HG03439 (cell line): ENCODE results near the gene GTF2IRD1.
"Not testable (repeated sequence)": the region's sequence is repeated elsewhere in the genome, so short reads cannot be mapped to it uniquely, and the experiment has no call there.

Experiments used
- ATAC-seq: cut with Tn5 transposase; IDR thresholded peaks from one replicate; pipeline ENCODE4 v1.9.1; 2021; ENCODE audit warnings: mild to moderate bottlenecking, moderate library complexity; ENCODE audit not compliant: unreplicated experiment

GTF2IRD1 gene

DNA sequence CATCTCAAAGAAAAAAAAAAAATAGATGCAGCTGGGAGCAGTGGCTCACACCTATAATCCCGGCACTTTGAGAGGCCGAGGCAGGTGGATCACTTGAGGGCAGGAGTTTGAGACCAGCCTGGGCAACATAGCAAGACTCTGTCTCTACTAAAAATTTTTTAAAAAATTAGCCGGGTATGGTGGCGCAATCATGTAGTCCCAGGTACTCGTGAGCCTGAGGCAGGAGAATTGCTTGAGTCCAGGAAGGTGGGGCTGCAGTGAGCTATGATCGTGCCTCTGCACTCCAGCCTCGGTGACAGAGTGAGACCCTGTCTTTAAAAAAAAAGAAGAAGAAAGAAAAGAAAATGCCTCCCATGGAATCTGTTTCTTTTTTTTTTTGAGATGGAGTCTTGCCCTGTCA, 31.9 kb downstream of the GTF2IRD1 start:
- ATAC-seq: no peak

DNA sequence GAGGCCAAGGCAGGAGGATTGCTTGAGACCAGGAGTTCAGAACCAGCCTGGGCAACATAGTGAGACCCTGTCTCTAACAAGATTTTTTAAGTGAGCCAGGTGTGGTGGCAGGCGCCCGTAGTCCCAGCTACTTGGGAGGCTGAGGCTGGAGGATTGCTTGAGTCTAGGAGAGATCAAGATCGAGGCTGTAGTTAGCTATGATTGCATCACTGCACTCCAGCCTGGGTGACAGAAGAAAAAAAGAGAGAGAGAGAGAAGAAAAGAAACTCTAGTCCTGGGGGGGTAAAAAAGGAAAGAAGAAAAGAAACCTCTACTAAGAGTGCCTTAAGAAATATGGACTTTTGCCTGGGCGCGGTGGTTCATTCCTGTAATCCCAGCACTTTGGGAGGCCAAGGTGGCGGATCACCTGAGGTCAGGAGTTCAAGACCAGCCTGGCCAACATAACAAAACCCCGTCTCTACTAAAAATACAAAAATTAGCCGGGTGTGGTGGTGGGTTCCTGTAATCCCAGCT, 34.9 kb downstream of the GTF2IRD1 start:
- ATAC-seq: not testable (repeated sequence)

DNA sequence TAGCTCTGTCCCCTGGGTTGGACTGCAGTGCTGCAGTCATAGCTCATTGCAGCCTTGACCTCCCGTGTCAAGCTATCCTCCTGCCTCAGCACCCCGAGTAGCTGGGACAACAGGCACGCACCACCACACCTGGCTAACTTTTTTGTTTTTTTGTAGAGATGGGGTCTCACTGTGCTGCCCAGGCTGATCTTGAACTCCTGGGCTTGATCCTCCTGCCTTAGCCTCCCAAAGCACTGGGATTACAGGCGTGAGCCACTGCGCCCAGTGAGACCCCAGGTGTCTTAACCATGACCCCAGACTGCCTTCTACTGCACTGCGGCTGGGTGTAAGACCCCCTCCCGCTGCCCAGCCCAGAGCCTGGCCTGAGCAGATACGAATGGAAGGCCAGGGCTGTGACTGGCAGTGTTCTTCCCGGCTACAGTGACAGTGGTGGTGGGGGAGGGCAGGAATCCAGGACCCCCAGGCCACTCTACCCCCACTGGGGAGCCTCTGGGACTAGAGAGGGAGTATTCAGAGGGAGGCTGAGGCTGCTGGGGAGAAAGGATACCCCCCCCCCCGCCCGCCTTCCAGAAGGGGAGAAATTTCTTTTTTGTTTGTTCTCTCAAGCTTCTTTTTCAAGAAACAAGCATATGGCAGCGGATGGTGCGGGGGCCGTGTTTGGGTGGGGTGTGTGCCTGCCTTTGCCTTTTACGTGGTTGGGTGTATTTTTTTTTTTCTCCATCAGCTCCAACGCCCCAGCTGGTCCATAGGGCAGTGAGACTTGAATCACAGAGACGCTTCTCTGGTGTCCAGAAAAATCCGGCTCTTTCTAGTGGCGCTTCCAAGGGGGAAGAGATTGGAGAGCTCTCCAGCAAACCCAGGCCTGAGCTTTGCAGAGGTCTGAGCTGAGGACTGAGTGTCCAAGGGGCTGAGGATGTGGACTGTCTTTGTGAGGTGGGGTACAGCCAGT, 36.6 kb downstream of the GTF2IRD1 start:
- no peak for ATAC-seq

DNA sequence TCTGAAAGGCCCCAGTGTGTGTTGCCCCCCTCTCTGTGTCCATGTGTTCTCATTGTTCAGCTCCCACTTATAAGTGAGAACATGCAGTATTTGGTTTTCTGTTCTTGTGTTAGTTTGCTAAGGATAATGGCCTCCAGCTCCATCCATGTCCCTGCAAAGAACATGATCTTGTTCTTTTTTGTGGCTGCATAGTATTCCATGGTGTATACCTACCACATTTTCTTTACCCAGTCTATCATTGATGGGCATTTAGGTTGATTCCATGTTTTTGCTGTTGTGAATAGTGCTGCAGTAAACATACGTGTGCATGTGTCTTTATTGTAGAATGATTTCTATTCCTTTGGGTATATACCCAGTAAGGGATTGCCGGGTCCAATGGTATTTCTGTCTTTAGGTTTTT, 37.8 kb downstream of the GTF2IRD1 start:
- ATAC-seq: not testable (repeated sequence)

DNA sequence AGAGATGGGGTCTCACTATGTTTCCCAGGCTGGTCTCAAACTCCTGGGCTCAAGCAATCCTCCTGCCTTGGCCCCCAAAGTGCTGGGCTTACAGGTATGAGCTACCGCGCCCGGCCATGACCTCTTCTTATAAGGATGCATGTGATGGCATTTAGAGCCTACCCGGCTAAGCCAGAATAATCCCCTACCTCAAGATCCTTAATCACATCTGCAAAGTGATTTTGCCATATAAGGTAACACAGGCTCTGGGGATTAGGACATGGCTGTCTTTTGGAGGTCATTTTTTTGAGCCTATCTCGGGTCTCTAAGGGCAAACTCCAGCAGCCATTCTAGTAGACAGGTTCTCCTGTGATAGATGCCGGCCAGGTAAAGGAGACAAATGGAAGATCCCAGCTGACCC, 39.6 kb downstream of the GTF2IRD1 start:
- ATAC-seq: no peak

DNA sequence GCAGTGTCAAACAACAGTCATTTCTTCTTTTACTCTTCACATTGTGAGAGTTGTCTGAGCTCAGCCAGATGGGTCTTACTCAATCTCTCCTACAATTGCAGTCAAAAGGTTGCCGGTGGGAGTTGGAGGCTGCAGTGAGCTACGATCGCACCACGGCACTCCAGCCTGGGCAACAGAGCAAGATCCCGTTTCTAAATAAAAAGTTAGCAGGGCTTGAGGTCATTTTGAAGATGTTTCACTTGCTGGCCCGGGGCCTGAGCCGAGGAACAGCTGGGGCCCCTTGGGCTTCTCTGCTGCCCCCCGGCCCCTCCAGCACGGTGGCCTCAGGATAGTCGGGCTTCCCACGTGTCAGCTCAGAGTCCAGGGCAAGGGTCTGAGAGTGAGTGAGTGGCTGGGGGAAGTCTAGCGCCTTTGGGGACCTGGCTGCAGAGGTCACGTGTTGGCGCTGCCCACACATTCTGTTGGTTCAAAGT, 40.4 kb downstream of the GTF2IRD1 start:
- ATAC-seq: no peak

DNA sequence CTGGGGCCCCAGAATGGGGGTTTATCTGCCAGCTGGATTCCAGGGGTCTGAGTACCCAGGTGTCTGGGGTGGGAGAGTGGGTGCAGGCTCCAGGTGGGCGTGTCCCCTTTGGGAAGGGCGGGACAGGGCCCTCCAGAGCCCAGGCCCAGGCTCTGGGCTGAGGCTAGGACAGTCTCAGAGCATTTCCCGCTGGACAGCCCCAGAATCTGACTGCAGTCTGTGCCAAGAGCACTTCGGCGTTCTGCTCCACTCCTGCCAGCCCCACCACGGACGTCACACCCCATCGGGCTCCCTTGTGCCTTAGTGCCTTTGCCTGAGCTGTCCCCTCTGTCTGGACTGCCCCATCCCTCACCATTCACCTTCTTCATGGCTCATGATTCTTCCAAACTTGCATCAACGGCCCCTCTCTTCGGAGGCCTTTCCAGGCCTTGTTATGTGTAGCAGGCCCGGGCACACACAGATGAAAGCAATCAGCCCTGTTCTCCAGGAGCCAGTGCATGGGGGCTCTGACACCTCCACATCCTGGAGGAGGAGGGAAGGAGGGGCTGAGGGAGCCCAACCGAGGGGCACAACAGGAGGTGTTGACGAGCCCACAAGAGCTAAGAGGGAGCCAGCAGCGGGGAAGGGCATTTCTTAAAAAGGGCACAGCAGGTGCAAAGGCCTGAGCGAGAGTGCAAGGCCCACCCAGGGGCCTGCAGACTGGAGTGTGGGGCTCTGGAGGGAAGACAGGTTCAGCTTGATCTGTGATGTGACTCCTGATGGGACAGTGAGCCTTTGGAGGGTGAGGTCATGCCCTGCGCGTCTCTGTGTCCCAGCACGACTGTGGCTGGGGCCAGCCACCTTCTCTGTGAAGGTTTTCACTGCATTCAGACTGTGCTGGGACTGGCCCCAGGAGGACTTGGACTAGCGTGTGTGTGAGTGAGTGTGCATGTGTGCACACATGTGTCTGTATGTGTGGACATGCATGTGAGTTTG, 41.7 kb downstream of the GTF2IRD1 start:
- no peak for ATAC-seq

DNA sequence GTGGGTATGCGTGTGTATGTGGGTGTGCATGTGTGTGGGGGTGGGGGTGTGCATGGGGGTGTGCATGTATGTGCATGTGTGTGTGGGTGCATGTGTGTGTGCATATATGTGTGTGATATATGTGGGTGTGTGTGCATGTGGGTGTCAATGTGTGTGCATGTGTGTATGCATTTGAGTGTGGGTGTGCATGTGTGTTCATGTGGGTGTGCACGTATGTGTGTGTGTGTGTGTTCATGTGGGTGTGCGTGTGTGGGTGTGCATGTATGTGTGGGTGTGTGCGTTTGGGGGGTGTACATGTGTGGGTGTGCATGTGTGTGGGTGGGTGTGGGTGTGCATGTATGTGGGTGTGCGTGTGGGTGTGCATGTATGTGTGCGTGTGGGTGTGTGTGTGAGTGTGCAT, 42.6 kb downstream of the GTF2IRD1 start:
- no peak for ATAC-seq

DNA sequence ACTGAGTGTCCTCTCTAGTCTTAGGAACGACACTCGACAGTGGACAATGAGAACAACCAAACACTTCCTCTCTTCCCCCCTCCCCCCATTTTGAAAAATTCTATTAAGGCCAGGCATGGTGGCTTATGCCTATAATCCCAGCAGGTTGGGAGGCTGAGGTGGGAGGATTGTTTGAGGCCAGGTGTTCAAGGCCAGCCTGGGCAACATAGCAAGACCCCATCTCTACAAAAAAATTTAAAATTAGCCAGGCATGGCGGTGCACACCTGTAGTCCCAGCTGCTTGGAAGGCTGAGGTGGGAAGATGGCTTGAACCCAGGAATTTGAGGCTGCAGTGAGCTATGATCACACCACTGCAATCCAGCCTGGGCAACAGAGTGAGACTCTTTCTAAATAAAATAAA, 43.1 kb downstream of the GTF2IRD1 start:
- ATAC-seq: not testable (repeated sequence)

DNA sequence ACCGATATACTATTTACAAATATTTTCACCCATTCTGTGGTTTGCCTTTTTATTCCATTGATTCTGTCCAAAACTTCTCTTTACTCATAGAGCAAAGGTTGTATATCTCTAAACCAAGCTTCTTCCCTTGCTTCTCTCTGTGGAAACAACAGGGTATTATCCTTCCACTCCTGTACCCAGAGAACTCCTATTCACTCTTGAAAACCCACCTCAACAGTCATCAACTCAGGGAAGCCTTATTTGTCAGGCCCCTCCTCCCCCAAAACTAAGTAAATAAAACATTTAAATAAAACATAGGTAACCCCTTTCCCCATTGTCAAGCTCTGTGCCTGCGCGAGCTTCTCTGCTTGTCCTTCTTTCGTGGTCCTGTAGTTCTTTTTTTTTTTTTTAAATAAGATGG, 44.6 kb downstream of the GTF2IRD1 start:
- ATAC-seq: no peak

DNA sequence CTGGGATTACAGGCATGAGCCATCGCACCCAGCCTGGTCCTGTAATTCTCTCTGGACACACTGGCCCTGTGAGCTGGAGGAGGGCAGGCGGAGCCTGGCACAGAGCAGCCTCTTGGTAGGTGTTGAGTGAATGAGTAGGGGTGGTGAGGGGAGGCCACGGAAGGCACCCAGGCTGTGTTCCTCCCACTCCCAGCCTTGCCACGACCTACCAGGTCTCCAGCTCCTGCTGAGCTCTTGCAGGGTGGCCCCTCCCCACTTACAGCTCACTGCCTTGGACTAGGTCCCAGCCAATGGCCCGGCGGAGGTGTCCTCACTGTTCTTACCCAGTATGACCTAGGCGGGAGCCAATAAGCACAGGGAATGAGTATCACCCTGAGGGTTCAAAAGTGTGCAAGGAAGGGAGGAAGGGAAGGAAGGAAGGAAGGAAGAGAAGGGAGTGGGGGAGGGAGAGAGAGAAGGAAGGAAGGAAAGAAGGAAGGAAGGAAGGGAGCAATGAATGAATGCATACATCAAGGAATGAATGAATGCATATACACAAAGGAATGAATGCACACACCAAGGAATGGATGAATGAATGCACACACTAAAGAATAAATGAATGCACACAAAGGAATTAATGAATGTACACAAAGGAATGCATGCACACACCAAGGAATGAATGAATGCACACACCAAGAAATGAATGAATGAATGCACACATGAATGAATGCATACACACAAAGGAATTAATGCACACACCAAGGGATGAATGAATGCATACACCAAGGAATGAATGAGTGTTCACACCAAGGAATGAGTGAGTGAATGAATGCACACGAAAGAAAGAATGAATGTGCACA, 45.5 kb downstream of the GTF2IRD1 start:
- ATAC-seq: no peak

DNA sequence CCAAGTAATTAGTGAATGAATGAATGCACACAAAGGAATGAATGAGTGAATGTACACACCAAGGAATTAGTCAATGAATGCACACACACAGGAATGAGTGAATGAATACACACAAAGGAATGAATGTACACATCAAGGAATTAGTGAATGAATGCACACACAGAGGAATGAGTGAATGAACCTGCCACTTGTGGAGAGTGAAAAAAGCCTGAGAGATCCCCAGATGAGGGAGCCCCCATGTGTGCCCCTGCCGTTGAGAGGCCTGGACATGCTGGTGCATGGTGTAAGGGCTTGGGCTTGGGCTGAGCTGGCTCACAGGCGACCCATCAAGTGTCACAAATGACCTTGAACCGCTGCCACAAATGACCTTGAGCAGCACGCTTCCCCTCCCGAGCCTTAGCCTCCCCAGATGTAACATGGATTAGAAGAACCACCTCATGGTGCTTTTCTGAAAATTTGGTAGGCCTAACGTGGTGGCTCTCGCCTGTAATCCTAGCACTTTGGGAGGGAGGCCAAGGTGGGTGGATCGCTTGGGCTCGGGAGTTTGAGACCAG, 46.2 kb downstream of the GTF2IRD1 start:
- ATAC-seq: no peak

DNA sequence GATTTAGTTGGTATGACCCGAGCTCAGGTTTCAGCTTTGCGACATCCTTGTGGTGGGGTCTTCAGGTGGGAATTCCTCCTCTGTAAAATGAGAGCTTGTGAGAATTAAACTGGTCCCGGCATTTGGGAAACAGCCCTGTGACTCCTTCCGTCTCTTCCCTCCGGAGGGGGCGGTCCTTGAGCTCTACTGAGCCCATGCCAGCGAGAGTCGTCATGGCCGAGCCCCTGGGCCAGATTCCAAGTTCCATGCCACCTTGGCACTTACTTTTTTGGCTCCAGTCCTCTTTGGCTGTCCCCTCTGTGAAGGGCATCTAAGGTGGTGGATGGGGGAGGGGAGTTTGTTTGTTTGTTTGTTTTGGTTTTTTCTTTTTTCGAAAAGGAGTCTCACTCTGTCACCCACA, 47.6 kb downstream of the GTF2IRD1 start:
- ATAC-seq: no peak

DNA sequence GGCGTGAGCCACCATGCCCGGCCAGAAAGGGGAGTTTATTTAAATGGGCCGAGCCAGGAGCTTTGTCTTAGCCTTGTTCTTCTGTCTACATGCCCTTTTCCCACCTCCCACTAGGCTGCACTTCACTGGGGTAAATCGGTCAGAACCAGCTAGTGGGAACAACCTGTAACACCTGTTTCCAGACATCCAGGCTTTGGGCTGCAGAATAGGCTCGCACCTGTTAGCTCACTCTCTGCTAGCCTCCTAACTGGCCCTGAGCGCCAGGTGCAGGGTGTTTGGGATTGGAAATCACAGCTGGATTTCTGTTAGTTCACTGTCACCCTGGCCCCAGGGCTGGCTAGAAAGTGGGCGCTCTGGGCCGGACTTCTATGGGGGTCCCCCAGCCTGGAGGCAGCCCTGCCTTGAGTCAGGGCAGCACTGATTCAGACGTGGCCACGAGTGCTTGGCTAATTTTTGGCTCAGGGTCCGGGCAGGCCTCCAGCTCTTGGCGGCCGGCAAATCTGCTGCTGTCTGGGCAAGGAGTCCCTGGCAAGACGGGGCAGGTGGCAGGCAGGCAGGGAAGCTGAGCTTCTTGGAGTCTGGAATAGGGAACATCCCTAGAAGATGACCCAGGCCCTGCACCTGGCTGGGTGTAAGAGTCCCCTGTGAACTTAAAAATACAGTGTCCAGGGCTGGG, 48.6 kb downstream of the GTF2IRD1 start:
- ATAC-seq: no peak

DNA sequence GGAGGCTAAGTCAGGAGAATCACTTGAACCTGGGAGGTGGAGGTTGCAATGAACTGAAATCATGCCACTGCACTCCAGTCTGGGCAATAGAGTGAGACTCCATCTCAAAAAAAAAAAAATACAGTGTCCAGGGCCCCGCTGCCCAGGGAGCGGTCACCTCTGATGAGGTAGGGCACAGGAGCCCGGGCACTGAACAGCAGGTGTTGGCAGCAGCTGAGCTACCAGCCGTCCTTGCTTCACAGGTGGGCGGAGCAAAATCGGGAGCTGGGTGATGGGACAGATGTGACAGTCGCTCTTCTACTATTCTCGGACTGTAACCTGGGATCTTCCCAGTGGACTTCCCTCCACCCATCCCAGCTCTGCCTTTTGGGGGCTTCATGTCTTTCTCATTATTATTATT, 49.4 kb downstream of the GTF2IRD1 start:
- ATAC-seq: no peak

DNA sequence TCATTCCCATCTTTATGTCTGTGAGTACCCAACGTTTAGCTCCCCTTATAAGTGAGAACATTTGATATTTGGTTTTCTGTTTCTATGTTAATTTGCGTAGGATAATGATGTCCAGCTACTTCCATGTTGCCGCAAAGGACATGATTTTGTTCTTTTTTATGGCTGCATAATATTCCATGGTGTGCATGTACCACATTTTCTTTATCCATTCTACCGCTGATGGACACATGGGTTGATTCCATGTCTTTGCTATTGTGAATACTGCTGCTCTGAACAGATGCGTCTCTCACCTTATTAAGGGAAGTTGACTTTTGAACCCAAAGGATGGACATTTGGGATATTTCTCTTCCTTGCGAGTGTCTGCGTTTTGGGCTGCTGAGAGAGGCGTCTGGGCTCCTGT, 50.2 kb downstream of the GTF2IRD1 start:
- ATAC-seq: no peak

DNA sequence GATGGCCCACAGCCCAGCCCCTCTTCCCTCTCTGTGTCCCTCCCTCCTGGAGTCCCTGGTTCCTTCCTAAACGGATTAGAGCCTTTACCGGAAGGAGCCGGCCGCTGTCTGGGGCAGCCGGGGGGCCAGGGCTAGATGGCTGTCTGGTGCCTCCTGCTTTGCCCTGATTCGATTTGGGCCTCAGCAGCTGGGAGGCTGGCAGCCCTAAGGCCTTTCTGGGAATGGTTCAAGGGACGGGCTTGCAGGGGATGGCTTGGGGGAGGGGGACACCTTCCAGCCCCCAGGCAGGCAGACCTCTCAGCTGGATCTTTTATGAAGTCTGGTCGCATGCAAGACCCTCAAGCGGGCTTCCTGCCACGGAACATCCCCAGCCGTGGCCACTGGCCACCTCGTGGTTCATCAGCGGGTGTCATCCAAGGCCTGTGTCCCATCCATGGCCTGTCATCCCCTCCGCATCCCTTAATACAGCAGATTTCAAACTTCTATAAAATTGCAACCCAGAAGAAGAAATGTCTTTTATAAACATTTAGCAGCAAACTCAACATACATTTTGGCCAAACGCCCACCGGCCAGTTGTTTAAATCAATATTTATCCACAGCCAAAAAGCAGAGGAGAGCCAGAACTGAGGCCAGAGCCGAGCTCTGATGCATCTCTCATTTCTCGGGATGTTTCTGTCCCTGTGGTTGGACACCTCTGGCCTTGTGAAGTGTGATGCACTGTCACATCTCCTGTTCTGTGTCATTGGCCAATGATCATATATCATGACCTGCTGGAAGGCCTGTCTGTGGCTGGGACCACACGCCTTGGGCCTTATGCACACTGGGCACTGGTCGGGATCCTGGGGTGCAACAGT, 52.0 kb downstream of the GTF2IRD1 start:
- no peak for ATAC-seq

DNA sequence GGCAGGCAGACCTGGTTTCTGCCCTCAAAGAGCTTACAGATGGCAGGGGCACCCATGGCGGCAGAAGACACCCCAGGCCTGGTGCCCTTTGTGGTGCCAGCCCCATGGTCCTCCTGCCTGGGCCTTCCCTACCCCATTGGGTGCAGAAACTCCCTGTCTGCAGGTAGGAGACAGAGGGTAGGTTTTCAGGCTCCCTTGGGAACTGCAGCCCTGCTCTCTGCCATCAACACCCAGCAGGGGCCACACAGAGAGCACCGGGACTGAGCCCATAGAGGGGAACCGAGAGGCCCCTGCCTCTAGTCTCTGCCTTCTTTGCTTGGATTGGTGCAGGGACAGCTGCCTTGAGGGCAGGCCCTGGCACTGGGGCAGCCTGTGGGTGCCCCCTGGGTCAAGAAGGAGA, 52.6 kb downstream of the GTF2IRD1 start:
- ATAC-seq: no peak
